Putamen (tissue), 1 donor: ENCODE results near the gene CXCL17.
"Not testable (repeated sequence)": the region's sequence is repeated elsewhere in the genome, so short reads cannot be mapped to it uniquely, and the experiment has no call there.

ENCODE experiments used
- DNase-seq: peaks from one replicate; pipeline ENCODE4 v3.0.0-alpha.2; 2016; ENCODE audit warnings: low spot score

CXCL17 gene

DNA sequence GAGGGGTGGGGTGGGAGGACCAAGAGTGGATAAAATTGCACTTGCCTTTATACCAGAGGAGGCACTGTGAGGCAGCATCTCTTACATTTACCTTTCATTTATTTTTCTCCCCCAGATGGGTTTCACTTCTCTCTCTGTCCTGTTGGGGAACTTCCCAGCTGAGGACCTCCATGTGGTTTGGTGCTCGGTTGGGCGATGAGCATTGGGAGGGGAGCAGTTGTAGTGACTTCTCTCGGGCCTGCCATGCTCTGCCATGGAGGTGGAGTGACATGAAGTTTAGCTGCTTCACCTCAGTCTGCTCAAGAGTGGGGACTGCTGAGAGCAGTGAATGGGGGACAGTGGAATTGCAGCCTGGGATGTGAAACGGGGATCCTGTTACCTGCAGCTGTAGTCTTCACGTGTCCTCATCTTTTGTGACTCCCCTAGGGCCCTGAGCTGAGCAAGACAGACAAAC, 23.1 kb upstream of the CXCL17 start:
- DNase-seq = no peak

GRCh38 chr19:42461700-42462324, 19.1 kb upstream of the CXCL17 start:
- DNase-seq = peak; percentile 94

DNA sequence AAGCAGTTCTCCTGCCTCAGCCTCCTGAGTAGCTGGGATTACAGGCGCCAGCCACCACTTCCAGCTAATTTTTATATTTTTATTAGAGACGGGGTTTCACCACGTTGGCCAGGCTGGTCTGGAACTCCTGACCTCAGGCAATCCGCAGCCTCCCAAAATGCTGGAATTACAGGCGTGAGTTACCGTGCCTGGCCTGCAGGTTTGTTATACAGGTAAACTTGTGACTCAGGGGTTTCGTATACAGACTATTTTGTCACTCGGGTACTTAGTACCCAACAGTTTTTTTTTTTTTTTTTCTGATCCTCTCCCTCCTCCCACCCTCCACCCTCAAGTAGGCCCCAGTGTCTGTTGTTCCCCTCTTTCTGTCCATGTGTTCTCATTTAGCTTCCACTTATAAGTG, 18.5 kb upstream of the CXCL17 start:
- not testable (repeated sequence) for DNase-seq

GRCh38 chr19:42459926-42460325, 17.2 kb upstream of the CXCL17 start:
- no peak for DNase-seq

GRCh38 chr19:42455621-42456081, 12.9 kb upstream of the CXCL17 start:
- DNase-seq = no peak

GRCh38 chr19:42455086-42455485, 12.3 kb upstream of the CXCL17 start:
- no peak for DNase-seq

- DNase-seq = no peak
These were observed 9.8 kb upstream of the CXCL17 start for GRCh38 chr19:42452590-42452989.

- DNase-seq = peak; percentile 68
These were observed 7.7 kb upstream of the CXCL17 start for GRCh38 chr19:42450314-42450934.

GRCh38 chr19:42448306-42448705, 5.6 kb upstream of the CXCL17 start:
- not testable (repeated sequence) for DNase-seq

DNA sequence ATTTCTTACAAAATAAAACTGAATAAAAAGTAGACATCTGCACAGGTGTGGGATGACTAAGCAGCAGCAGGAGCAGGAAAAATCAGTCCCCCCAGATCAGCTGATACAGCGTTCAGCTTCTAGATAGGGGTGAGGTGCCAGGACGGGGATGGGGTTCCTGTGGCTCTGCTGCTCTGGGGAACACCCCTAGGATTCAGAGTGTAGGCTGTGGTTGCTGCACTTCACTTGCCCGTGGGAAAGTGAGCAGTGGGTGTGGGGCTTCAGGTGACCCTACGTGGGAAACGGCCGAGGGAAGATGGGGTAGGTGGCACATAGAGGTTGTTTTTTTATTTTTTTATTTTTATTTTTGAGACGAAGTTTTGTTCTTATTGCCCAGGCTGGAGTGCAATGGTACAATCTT, 3.2 kb upstream of the CXCL17 start:
- DNase-seq = no peak

DNA sequence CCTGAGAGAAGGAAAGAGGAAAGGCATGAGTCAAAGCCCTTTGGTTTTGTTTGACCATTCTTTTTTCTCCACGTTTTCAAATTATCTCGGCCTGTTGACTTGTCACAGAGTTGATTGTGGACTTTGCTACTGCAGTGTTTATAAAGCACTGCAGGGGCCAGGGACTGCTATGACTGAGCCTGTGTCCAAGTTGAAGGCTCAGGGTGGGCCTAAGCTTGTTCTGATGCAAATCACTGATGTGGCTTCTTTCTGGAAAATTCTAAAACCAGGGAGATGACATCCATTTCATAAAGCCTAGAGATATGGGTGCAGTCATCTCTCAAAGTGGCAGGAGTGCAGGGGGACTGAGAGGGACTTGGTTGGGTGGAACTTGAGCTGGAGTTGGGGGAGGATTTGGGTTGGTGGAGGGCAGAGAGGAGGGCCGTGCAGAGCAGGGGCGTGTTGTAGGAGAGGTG, 1.2 kb upstream of the CXCL17 start:
- no peak for DNase-seq

GRCh38 chr19:42441049-42441445, 1.7 kb downstream of the CXCL17 start:
- no peak for DNase-seq

GRCh38 chr19:42440357-42441048, 2.2 kb downstream of the CXCL17 start:
- DNase-seq = no peak

GRCh38 chr19:42436006-42436405, 6.7 kb downstream of the CXCL17 start:
- no peak for DNase-seq

GRCh38 chr19:42435316-42435715, 7.4 kb downstream of the CXCL17 start:
- DNase-seq = no peak

GRCh38 chr19:42433503-42434260, 9.1 kb downstream of the CXCL17 start:
- DNase-seq = peak; percentile 84

- DNase-seq = no peak
These were observed 11.3 kb downstream of the CXCL17 start for GRCh38 chr19:42431486-42431885.

DNA sequence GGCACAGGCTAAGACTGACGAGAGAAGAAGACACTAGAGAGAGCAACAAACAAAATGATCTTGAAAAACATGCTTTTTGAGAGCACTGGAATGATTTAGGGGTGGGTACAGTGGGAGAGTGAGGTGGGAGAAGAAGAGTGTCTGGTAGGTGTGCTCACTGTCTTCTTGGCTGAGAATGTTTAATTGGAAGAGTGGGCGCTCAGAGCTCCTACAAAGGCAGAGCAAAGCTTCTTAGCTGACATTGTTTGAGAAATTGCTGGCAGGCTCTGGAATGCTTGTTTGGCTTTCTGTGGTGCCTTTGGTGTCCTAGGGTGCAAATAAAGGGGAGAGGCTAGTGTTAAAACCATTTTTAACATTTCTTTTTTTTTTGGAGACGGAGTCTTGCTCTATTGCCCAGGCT, 14.1 kb downstream of the CXCL17 start:
- peak; percentile 73 for DNase-seq

DNA sequence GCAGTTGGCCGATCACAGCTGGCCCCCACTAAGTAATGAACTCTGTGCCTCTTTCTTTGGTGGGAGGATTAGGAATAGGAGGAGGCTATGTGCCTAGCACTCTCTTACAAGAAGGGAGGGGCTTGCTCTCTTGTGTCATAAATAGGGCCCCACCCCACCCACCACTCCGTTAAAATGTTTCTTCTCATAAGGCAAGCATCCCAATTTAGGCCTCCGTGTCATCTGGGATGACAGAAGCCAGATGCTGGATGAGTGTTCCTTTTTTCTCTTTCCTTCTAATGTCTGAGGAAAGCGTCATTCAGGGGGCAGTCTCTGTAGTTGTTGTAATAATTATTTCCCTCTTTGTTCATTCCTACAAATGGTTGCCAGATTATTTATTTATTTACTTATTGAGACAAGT, 15.4 kb downstream of the CXCL17 start, which contains the start of gene LIPE:
Gene LIPE (minus strand): TSS at position 76 of the 400 bp plus-strand sequence. CDS start 239 bp downstream, outside the sequence.
- DNase-seq = no peak

DNA sequence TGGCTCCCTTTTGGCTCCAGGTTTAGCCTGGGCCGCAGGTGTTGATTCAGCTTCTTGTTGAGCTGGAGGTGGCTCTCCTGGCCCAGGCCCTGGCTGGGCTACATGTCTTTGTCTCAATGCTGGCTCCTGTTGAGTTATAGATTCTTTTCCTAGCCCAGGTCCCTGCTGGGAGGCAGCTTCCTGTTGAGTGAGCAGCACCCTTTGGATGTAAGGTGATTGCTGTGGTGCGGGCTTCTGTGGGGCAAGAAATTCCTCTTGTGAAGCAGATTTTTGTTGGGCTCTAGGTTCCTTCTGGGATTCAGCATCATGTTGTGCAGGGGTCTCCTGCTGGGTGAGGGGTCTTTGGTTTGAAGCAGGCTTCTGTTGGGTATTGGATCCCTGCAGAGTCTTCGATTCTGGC, 16.1 kb downstream of the CXCL17 start:
- no peak for DNase-seq

DNA sequence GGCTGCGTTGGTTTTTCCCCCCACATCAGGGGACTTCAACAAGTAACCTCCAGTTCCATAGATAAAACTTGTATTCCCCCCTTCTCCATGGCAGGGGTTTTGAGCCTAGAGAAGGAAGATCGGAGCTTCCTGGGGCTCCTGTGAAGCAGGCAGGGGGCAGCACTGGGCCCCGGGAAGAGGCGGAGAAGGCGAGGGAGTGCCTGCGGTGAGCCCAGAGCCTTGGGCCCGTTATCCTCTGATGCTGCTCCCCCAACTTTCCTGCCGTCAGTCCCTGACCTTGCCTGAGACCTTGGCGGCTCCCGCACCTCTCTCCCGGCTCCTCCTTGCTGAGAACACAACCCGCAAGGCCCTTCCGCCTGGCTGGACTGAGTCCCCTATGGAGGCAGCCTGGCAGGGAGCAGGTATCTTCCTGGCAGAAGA, 18.0 kb downstream of the CXCL17 start:
- no peak for DNase-seq

DNA sequence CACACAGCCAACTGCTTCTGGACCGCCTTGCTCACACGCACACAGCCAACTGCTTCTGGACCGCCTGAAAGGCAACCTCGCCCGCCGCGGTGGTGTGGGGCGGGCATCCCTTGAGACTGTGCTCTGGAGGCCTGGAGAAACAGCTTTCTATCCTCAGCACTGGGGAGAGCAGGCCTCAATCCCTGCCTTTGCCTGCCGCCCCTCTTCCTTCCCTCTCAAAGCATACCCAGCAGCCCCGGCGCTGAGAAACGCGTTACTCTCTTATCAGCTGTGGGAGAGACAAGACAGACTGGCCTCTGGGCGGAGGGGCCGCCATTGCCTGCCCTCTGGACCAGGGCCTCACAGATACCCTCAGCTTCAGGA, 18.4 kb downstream of the CXCL17 start:
- DNase-seq = no peak
